ENCODE results near the gene KRTAP16-1. TPM values are rescaled to one million over a fixed set of nuclear protein-coding genes. Genes with fewer than 3 reads are reported as not detected.

KRTAP16-1 gene
- total and polyA plus RNA-seq, 2 of the 8 experiments (the other 6 are each of a cell fraction or from before 2014, with no cell fraction given): not detected

DNA sequence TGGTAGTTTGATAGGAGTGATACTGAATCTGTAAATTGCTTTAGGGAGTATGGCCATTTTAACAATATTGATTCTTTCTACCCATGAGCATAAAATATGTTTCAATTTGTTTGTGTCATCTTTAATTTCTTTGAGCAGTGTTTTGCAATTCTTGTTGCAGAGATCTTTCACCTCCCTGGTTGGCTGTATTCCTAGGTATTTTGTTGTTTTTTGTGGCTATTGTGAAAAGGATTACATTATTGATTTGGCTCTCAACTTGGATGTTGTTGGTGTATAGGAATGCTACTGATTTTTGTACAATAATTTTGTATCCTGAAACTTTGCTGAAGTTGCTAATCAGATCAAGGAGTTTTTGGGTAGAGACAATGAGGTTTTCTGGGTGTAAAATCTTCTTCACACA lies 50.7 kb downstream of the KRTAP16-1 start:
- POLR2A ChIA-PET (ENCODE audit: partially characterized antibody): no interaction called here
- Histone ChIP-seq H3K4me2 (ENCODE audit: insufficient read depth in 1 of 2, low read depth in 2 of 2, low read length in 2 of 2) (no peak overlapping the region), H3K23ac (ENCODE audit: insufficient read length) (no peak overlapping the region), H3K9ac (replicated peaks in 1 of 4; ENCODE audit: extremely low read depth in 1 of 4, low read depth in 3 of 4, low read length in 3 of 4) (no peak overlapping the region), H2AK5ac (ENCODE audit: low read depth, low read length) (no peak overlapping the region), H3K4ac (replicated peaks; ENCODE audit: insufficient read length, low read depth, low read length) (no peak overlapping the region), H3K27ac (ENCODE audit: low read depth, low read length) (no peak overlapping the region), H4K5ac (ENCODE audit: insufficient read length, low read depth, low read length) (no peak overlapping the region), H3K56ac (replicated peaks; ENCODE audit: insufficient read length, low read depth, low read length) (no peak overlapping the region), H3K4me3 (ENCODE audit: extremely low read depth in 1 of 4, insufficient read depth in 2 of 4, low read depth in 3 of 4, low read length in 4 of 4) (no peak overlapping the region), H3K9me3 (ENCODE audit: insufficient read depth in 2 of 2, low read depth in 1 of 2, low read length in 1 of 2) (no peaks in the 10 kb centered on the region), H3K36me3 (ENCODE audit: control insufficient read depth in 2 of 4, insufficient read depth in 4 of 4, low read length in 3 of 4) (no peaks in the 10 kb centered on the region), H3K79me1 (ENCODE audit: low read depth, low read length) (no peaks in the 10 kb centered on the region), H4K20me1 (replicated peaks in 1 of 2; ENCODE audit: control insufficient read depth in 1 of 2, insufficient read depth in 2 of 2, low read length in 2 of 2) (no peaks in the 10 kb centered on the region), H2BK15ac (ENCODE audit: low read length) (no peak overlapping the region), H2AFZ (ENCODE audit: low read length) (no peak overlapping the region), H3K79me2 (ENCODE audit: control insufficient read depth in 1 of 2, insufficient read depth in 2 of 2, low read length in 2 of 2) (no peaks in the 10 kb centered on the region), H2BK12ac (ENCODE audit: low read depth, low read length) (no peak overlapping the region), H3K4me1 (replicated peaks in 1 of 4; ENCODE audit: control insufficient read depth in 3 of 4, insufficient read depth in 4 of 4, low read length in 3 of 4) (no peaks in the 10 kb centered on the region; a peak in 1 of 7 replicates), H2BK120ac (replicated peaks; ENCODE audit: low read depth, low read length) (no peak overlapping the region), H3K14ac (ENCODE audit: insufficient read length) (no peak overlapping the region), H2BK20ac (ENCODE audit: low read length) (no peak overlapping the region), H2BK5ac (ENCODE audit: low read depth, low read length) (no peak overlapping the region), H3K18ac (ENCODE audit: extremely low read depth, low read length) (no peak overlapping the region), H3K27me3 (replicated peaks in 1 of 4; ENCODE audit: control insufficient read depth in 3 of 4, extremely low read depth in 1 of 4, insufficient read depth in 3 of 4, low read length in 3 of 4) (no peaks in the 10 kb centered on the region), H4K91ac (replicated peaks; ENCODE audit: insufficient read length, low read length) (no peak overlapping the region), H3K23me2 (ENCODE audit: low read depth, low read length) (no peaks in the 10 kb centered on the region), H4K8ac (ENCODE audit: extremely low read depth, insufficient read depth, low read length) (no peak overlapping the region)
- TF ChIP-seq, protein P1, sequence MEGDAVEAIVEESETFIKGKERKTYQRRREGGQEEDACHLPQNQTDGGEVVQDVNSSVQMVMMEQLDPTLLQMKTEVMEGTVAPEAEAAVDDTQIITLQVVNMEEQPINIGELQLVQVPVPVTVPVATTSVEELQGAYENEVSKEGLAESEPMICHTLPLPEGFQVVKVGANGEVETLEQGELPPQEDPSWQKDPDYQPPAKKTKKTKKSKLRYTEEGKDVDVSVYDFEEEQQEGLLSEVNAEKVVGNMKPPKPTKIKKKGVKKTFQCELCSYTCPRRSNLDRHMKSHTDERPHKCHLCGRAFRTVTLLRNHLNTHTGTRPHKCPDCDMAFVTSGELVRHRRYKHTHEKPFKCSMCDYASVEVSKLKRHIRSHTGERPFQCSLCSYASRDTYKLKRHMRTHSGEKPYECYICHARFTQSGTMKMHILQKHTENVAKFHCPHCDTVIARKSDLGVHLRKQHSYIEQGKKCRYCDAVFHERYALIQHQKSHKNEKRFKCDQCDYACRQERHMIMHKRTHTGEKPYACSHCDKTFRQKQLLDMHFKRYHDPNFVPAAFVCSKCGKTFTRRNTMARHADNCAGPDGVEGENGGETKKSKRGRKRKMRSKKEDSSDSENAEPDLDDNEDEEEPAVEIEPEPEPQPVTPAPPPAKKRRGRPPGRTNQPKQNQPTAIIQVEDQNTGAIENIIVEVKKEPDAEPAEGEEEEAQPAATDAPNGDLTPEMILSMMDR (IDR thresholded peaks at IDR 0.05; ENCODE audit: control extremely low read depth in 1 of 3, insufficient read depth in 1 of 3, low read depth in 1 of 3, low read length in 3 of 3): no peak
- TF ChIP-seq TBP (IDR thresholded peaks at IDR 0.05; ENCODE audit: low read depth, low read length): no peak
- TF ChIP-seq KDM4A (IDR thresholded peaks at IDR 0.05; ENCODE audit: low read depth, low read length, severe bottlenecking): no peak
- CTCF ChIA-PET (ENCODE audit: partially characterized antibody): no interaction called here
- DNase-seq (ENCODE audit: low read depth in 1 of 2, low spot score in 2 of 2) (no peak), FAIRE-seq (no peak)
